HL-60/S4 treated with phorbol 12-myristate 13-acetate at 8.2 ng/mL for 4 days and 3 days (cell line): ENCODE results near the gene JUND.

Source experiments
- in situ Hi-C: fragments of 300-500 bp; cut with MboI; formaldehyde crosslinking; loops from 2 replicates; pipeline ENCODE4 v1.15.0; 2022; ENCODE audit warnings: low sequenced_read_pairs

The JUND gene

GRCh38 chr19:18281082-18282020 lies at the start of gene JUND:
Gene JUND, minus strand, starts transcription at chr19:18281622. Its CDS starts 138 bp downstream, at chr19:18281484.
- in situ Hi-C loops = no loop called here

GRCh38 chr19:18330868-18331267 lies 49.4 kb upstream of the JUND start:
- in situ Hi-C loops = loop anchor here (25.0 kb wide), 1 partner anchor 119 kb away; the partner anchor contains the start of gene RAB3A

DNA sequence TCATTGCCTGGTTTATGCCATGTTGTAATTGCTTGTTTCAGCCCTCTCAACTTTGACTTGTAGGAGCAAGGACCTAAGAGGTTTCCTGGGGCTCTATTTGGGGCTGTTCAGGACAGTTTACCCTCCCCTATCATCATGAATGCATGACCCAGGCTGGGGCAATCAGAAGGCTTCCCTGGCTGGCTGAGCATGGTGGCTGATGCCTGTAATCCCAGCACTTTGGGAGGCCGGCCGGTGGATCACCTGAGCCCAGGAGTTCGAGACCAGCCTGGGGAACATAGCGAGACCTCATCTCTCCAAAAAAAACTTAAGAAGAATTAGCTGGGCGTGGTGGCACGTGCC lies 47.6 kb upstream of the JUND start:
- in situ Hi-C loops = loop anchor here (25.0 kb wide), 1 partner anchor 117 kb away; the partner anchor contains the start of gene RAB3A

DNA sequence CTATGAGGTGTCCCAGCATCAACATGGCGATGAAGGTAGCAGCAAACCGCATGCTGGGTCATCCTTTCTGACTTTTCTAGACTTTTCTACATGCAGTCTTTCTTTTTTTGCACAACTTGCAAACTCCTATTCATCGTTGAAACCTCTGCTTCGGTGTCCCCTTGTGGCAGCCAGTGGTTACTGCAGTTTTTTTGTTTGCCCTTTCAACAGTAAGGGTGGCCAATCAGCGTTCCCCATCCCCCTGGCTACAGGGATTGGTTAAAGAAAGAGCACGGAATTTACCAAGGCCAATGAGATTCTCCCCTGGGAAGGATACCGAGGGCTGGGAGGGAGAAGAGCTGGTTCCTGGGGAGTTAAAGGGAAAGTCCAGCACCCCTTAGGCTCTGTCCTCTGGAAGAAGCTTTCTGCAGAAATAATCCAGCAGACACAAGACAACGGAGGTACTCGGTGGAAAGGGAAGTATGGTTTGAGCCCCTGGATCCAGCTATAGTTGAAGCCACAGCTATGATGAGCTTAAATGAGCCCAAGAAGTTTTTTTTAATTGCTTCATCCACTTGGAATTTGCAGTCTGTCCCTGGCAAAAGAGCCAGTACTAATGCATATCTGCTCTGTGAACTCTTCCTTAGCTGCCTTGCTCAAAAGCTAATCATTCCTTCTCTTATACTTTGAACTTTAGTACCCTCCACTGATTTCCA lies 47.1 kb upstream of the JUND start:
- in situ Hi-C loops = loop anchor here (25.0 kb wide), 1 partner anchor 116 kb away; the partner anchor contains the start of gene RAB3A

DNA sequence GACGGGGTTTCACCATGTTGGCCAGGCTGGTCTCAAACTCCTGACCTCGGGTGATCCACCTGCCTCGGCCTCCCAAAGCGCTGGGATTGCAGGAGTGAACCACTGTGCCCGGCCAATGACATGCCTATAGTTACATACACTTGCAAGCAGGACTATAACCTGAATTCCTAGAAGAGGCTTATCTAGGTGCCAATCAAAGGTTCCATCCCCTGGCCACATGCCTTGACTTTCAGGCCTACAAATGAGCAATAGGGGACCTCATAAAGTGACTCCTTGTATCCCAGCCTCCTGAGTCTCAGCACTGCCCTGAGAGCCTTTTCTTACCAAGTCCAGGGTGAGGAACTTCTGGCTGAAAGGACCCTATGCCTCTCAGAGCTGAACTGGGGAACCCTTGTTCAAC lies 45.4 kb upstream of the JUND start:
- in situ Hi-C loops = loop anchor here (25.0 kb wide), 1 partner anchor 114 kb away; the partner anchor contains the start of gene RAB3A

DNA sequence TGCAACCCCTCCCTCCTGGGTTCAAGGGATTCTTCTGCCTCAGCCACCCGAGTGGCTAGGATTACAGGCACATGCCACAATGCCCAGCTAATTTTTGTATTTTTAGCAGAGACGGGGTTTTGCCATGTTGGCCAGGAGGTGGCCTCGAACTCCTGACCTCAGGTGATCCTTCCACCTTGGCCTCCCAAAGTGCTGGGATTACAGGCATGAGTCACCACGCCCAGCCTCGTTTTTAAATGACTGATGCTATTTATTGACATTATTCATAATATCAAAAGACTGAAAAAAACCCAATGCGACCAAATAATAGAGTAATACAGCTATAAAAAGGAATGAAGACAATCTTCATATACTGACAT lies 42.9 kb upstream of the JUND start:
- in situ Hi-C loops = loop anchor here (5.0 kb wide), 1 partner anchor 47 kb away; no protein-coding TSS in a partner anchor

DNA sequence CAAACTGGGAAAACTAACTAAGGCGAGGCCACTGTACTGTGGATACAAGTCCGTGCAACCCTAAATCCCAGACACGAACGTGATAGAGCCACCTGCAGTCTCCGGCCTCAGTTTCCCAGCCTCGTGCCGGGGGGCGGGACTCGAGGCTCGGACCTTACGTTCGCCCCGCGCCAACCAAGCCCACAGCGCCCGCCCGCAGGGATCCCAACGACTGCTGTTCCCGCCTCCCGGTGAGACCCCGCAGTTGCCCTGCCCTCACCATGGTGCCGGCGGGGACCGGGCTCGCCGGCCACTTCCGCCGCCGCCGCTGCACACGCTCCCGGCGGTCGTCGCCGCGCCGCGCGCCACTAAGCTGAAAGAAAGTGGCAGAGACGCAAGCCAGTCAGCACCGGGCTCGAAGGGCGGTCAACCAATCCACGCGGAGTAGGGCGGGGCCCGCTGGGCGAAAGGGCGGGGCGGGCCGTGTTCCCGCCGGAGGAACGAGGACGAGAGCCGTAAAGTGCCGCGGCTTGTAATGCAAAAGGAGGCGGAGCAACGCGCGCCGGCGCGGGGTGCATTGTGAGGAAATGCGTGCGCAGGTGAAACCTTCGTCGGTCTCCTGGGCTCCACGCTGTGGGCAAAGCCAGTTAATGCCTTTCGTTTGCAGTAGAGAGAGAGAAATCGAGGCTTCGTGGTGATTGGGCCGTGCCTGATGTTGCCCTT lies 41.5 kb upstream of the JUND start, which contains the start of gene LSM4:
Gene LSM4, minus strand, starts transcription at position 318 of the 702 bp plus-strand sequence. Its CDS starts 56 bp downstream, at position 262.
- in situ Hi-C loops = loop anchor here (5.0 kb wide), 1 partner anchor 46 kb away; no protein-coding TSS in a partner anchor

- in situ Hi-C loops = loop anchor here (5.0 kb wide), 1 partner anchor 45 kb away; no protein-coding TSS in a partner anchor
These were observed 40.9 kb upstream of the JUND start for GRCh38 chr19:18322318-18322758.

DNA sequence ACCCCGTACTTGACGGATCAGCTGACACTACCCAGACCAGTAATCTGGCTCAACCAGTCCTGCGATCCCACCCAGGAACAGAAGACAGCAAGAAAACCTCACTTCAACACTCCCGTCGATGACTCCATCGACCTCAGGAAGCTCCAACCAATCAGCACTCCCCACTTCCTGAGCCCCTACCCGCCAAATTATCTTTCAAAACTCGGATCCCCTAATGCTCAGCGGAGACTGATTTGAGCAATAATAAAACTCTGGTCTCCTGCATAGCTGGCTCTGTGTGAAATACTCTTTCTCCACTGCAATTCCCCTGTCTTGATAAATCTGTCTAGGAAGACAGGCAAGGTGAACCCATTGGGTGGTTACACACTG lies 40.3 kb upstream of the JUND start:
- in situ Hi-C loops = loop anchor here (5.0 kb wide), 1 partner anchor 44 kb away; no protein-coding TSS in a partner anchor

DNA sequence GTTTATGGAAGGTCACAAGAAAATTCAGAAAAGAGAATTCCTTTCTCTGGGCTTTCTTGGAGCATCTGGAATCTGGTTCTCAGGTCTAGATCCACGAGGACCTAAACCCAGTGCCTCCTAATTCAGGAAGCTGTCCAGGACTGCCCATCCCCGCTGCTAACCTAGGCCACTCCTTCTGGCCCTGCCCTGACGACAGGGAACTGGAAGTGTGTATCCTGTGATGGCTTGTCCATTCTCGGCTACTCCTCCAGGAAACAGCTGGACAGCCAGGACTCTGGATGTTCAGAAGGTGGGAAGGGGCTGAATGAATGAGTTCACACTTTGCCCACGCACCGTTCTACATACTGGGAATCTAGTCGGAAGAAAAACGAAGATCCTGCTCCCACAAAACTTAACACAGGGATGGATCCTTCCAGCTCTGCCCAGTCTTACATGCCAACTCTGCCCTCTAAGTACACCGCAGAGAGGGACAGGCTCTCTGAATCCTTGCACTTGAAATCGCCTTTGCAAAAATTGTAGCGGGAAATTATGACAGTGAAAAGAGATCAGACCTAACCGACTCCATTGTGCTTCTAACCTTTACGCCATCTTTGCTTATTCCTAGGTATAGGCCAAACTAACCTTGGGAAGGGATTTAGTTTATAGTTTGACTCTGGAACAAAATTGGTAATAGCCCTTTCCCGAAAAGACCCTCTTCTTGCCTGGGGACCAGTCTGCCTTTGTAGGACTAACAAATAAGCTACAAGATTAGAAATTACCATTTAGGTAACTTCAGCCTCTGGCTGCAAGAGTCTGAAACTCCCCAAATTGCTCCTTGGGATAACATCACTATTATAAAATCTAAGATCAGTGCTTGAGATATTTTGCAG lies 39.7 kb upstream of the JUND start:
- in situ Hi-C loops = loop anchor here (5.0 kb wide), 1 partner anchor 44 kb away; no protein-coding TSS in a partner anchor

DNA sequence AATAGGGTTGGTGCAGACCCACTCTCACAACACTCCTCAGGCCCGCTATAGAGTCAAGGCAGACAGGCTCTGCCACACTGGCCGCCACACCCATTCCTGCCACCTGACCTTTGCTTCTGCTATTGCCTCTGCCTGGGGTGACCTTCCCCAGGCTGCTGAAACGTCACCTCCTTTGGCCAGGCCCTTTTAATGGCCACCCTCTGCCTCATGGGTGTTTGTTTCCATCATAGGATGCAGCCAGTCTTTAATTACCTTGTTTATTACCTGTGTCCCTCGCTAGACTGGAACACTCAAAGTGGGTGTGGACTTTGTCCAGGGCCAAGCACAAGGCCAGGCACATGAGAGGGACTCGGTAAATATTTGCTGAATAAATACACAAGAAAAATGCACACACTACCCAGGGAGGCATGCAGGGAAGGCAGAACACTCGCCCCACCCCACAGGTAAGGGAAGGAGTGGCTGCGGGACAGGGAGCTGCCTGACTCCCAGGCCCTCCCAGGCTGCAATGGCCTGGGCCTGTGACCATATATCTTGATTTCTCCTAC lies 38.2 kb upstream of the JUND start:
- in situ Hi-C loops = loop anchor here (5.0 kb wide), 1 partner anchor 42 kb away; no protein-coding TSS in a partner anchor

GRCh38 chr19:18317961-18318800 lies 36.8 kb upstream of the JUND start:
- in situ Hi-C loops = no loop called here

DNA sequence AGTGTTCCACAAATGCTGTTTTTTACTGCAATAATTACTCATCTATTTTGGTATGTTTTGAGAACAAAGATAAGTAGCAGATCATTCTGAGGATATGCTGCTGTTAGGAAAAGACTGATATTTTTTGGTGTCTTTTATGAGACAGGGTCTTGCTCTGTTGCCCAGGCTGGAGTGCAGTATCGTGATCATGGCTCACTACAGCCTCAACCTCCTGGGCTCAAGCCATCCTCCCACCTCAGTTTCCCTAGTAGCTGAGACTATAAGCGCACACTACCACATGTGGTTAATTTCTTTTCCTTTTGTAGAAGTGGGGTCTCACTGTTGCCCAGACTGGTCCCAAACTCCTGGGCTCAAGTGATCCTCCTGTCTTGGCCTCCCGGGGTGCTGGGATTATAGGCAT lies 32.0 kb upstream of the JUND start:
- in situ Hi-C loops = no loop called here

- in situ Hi-C loops = no loop called here
These were observed 30.7 kb upstream of the JUND start for GRCh38 chr19:18312092-18312534.

- in situ Hi-C loops = no loop called here
These were observed 30.2 kb upstream of the JUND start for GRCh38 chr19:18311502-18312091.

DNA sequence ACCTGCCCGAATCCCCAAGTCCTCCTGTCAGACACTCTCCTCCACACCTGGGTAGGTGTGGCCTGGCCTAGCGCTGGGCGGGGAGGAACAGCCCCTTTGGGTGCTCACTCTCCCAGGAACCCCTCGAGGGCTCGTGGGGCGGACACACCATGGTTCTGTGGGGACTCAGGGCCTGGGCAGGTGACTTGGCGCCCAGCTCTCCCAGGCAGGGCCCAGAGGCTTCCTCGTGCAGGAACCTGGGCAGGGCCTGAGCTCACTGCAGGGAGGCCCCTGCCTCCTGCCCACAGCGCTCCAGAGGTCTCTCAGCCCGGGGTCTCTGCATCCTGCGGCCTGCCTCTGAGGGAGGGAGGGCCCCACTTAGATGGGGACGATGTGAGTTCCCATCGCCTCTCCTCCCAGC lies 29.5 kb upstream of the JUND start:
- in situ Hi-C loops = no loop called here

GRCh38 chr19:18310118-18310909 lies 28.9 kb upstream of the JUND start:
- in situ Hi-C loops = no loop called here
